OCI-M2 (cell line): ENCODE results near the gene HMGN5.

Experiments used
- DNase-seq: peaks from one replicate; lab custom pipeline; 2025; ENCODE audit not compliant: unreplicated experiment; lab: John Stamatoyannopoulos, UW

Gene HMGN5

GRCh38 chrX:81201671-81202455 lies at the start of gene HMGN5, which contains the start of gene SH3BGRL:
Gene HMGN5 (minus strand): TSS chrX:81201913. CDS start chrX:81121549, 80,364 bp downstream.
Gene SH3BGRL (plus strand): TSS chrX:81202102. CDS start chrX:81202201, 99 bp downstream.
- DNase-seq, result no peak

- no peak for DNase-seq
These were observed 40.0 kb upstream of the HMGN5 start for GRCh38 chrX:81241753-81242152.

GRCh38 chrX:81240701-81241331 lies 39.1 kb upstream of the HMGN5 start:
- no peak for DNase-seq

GRCh38 chrX:81238166-81238565 lies 36.5 kb upstream of the HMGN5 start:
- no peak for DNase-seq

GRCh38 chrX:81237516-81237915 lies 35.8 kb upstream of the HMGN5 start:
- DNase-seq, result no peak

- no peak for DNase-seq
These were observed 30.5 kb upstream of the HMGN5 start for GRCh38 chrX:81232218-81232617.

GRCh38 chrX:81231476-81231875 lies 29.8 kb upstream of the HMGN5 start:
- no peak for DNase-seq

- DNase-seq, result no peak
These were observed 28.2 kb upstream of the HMGN5 start for GRCh38 chrX:81229901-81230300.

GRCh38 chrX:81229229-81229628 lies 27.5 kb upstream of the HMGN5 start:
- DNase-seq, result no peak

- no peak for DNase-seq
These were observed 14.0 kb upstream of the HMGN5 start for GRCh38 chrX:81215685-81216084.

GRCh38 chrX:81208916-81209315 lies 7.2 kb upstream of the HMGN5 start:
- no peak for DNase-seq

GRCh38 chrX:81206476-81206875 lies 4.8 kb upstream of the HMGN5 start:
- DNase-seq, result no peak

GRCh38 chrX:81205551-81205950 lies 3.8 kb upstream of the HMGN5 start:
- DNase-seq, result no peak

- DNase-seq, result no peak
These were observed 1.2 kb upstream of the HMGN5 start for GRCh38 chrX:81202943-81203342.

- DNase-seq, result no peak
These were observed 725 bp upstream of the HMGN5 start for GRCh38 chrX:81202456-81202819.

- no peak for DNase-seq
These were observed 642 bp downstream of the HMGN5 start for GRCh38 chrX:81201071-81201470.

- DNase-seq, result no peak
These were observed 6.0 kb downstream of the HMGN5 start for GRCh38 chrX:81195712-81196111.

- DNase-seq, result no peak
These were observed 6.5 kb downstream of the HMGN5 start for GRCh38 chrX:81195259-81195658.

- no peak for DNase-seq
These were observed 27.4 kb downstream of the HMGN5 start for GRCh38 chrX:81174286-81174685.

GRCh38 chrX:81168391-81168790 lies 33.3 kb downstream of the HMGN5 start:
- no peak for DNase-seq

GRCh38 chrX:81121513-81122363 lies 80.0 kb downstream of the HMGN5 start:
- peak; percentile 83 for DNase-seq

GRCh38 chrX:81120936-81121371 lies 80.8 kb downstream of the HMGN5 start:
- no peak for DNase-seq
